ENCODE results near the gene CNGB1. TPM values are rescaled to one million over a fixed set of nuclear protein-coding genes. Genes with fewer than 3 reads are reported as not detected.

The CNGB1 gene
- polyA plus RNA-seq, 1 donor (not counting 4 experiments of a cell fraction or from before 2014, with no cell fraction given), result 0.08 TPM

GRCh38 chr16:57994361-57994760 lies 23.4 kb upstream of the CNGB1 start:
- FAIRE-seq (no peak), DNase-seq (ENCODE audit: low read depth, low spot score) (no peak)
- Histone ChIP-seq H3K4me1 (ENCODE audit: control insufficient read depth, extremely low read depth, insufficient read depth, low read length) (peaks cover 20% of the 10 kb centered on the region), H3K4me3 (ENCODE audit: control insufficient read depth in 2 of 3, extremely low read depth in 1 of 3, insufficient read depth in 2 of 3, low read depth in 1 of 3, low read length in 3 of 3) (no peak overlapping the region), H3K79me2 (ENCODE audit: control insufficient read depth, insufficient read depth, low read length) (no peaks in the 10 kb centered on the region), H2AFZ (ENCODE audit: control insufficient read depth, low read length) (no peak overlapping the region), H4K20me1 (ENCODE audit: control insufficient read depth, extremely low read depth, insufficient read depth, low read length) (no peaks in the 10 kb centered on the region), H3K36me3 (ENCODE audit: control insufficient read depth in 2 of 2, extremely low read depth in 1 of 2, insufficient read depth in 2 of 2, low read length in 2 of 2) (peaks cover 8 to 20% of the 10 kb centered on the region in 2 experiments), H3K9ac (ENCODE audit: control insufficient read depth, extremely low read depth, insufficient read depth, low read length) (no peak overlapping the region), H3K9me3 (ENCODE audit: control insufficient read depth, low read depth, low read length) (no peaks in the 10 kb centered on the region), H3K4me2 (ENCODE audit: control insufficient read depth, extremely low read depth, insufficient read depth, low read depth, low read length) (no peak overlapping the region), H3K27me3 (ENCODE audit: control insufficient read depth, extremely low read depth, insufficient read depth, low read length) (no peaks in the 10 kb centered on the region), H3K9me1 (ENCODE audit: control insufficient read depth, extremely low read depth, insufficient read depth, low read length) (peaks cover 2% of the 10 kb centered on the region), H3K27ac (ENCODE audit: control insufficient read depth, insufficient read depth, low read length) (no peak overlapping the region)
- TF ChIP-seq, protein P1, sequence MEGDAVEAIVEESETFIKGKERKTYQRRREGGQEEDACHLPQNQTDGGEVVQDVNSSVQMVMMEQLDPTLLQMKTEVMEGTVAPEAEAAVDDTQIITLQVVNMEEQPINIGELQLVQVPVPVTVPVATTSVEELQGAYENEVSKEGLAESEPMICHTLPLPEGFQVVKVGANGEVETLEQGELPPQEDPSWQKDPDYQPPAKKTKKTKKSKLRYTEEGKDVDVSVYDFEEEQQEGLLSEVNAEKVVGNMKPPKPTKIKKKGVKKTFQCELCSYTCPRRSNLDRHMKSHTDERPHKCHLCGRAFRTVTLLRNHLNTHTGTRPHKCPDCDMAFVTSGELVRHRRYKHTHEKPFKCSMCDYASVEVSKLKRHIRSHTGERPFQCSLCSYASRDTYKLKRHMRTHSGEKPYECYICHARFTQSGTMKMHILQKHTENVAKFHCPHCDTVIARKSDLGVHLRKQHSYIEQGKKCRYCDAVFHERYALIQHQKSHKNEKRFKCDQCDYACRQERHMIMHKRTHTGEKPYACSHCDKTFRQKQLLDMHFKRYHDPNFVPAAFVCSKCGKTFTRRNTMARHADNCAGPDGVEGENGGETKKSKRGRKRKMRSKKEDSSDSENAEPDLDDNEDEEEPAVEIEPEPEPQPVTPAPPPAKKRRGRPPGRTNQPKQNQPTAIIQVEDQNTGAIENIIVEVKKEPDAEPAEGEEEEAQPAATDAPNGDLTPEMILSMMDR (optimal IDR thresholded peaks at IDR 0.05 in 1 of 3, IDR thresholded peaks at IDR 0.05 in 1 of 3, conservative IDR thresholded peaks at IDR 0.05 in 1 of 3; ENCODE audit: extremely low read depth in 1 of 3, insufficient read depth in 2 of 3, low read length in 3 of 3), result no peak
- TF ChIP-seq EZH2 (IDR thresholded peaks at IDR 0.05; ENCODE audit: low read length), result no peak
- dilution Hi-C loops (cut with MboI; ENCODE audit: extremely low pct_ligation_motif_present, low sequenced_read_pairs), result no loop called here

DNA sequence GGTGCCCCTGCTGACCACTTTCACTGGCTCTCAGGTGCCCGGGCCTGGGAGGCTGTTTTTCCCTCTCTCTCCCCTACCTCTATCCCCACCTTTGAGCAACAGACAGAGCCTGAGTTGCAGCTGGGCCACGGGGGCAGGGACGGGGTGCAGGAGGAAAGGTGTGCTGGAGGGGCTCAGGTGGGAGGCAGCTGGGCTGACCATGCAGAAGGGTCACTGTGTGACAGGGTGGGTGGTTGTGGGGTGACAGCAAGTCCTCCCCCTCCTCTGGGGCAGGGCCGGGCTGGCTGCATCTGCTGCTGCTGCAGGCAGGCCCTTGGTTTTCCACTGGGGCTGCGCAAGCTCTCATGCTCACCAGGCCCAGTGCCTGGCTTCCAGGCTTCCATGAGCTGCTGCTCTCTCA lies 23.0 kb upstream of the CNGB1 start:
- no peaks in the 10 kb centered on the region for H3K9me3 ChIP-seq (ENCODE audit: control insufficient read depth, low read depth, low read length)
- H3K27ac ChIP-seq (ENCODE audit: control insufficient read depth, insufficient read depth, low read length), result no peak overlapping the region
- no peaks in the 10 kb centered on the region for H3K27me3 ChIP-seq (ENCODE audit: control insufficient read depth, extremely low read depth, insufficient read depth, low read length)
- H3K79me2 ChIP-seq (ENCODE audit: control insufficient read depth, insufficient read depth, low read length), result no peaks in the 10 kb centered on the region
- H3K9ac ChIP-seq (ENCODE audit: control insufficient read depth, extremely low read depth, insufficient read depth, low read length), result no peak overlapping the region
- FAIRE-seq (no peak), DNase-seq (ENCODE audit: low read depth, low spot score) (no peak)
- no peak overlapping the region for H3K4me2 ChIP-seq (ENCODE audit: control insufficient read depth, extremely low read depth, insufficient read depth, low read depth, low read length)
- TF ChIP-seq, protein P1 (optimal IDR thresholded peaks at IDR 0.05 in 1 of 3, IDR thresholded peaks at IDR 0.05 in 1 of 3, conservative IDR thresholded peaks at IDR 0.05 in 1 of 3; ENCODE audit: extremely low read depth in 1 of 3, insufficient read depth in 2 of 3, low read length in 3 of 3), result no peak
- TF ChIP-seq EZH2 (IDR thresholded peaks at IDR 0.05; ENCODE audit: low read length), result no peak
- no peak overlapping the region for H3K4me3 ChIP-seq (ENCODE audit: control insufficient read depth in 2 of 3, extremely low read depth in 1 of 3, insufficient read depth in 2 of 3, low read depth in 1 of 3, low read length in 3 of 3)
- H2AFZ ChIP-seq (ENCODE audit: control insufficient read depth, low read length), result no peak overlapping the region
- peaks cover 2% of the 10 kb centered on the region for H3K9me1 ChIP-seq (ENCODE audit: control insufficient read depth, extremely low read depth, insufficient read depth, low read length)
- H3K36me3 ChIP-seq (ENCODE audit: control insufficient read depth in 2 of 2, extremely low read depth in 1 of 2, insufficient read depth in 2 of 2, low read length in 2 of 2), result peaks cover 8 to 20% of the 10 kb centered on the region in 2 experiments
- H3K4me1 ChIP-seq (ENCODE audit: control insufficient read depth, extremely low read depth, insufficient read depth, low read length), result peaks cover 19% of the 10 kb centered on the region
- H4K20me1 ChIP-seq (ENCODE audit: control insufficient read depth, extremely low read depth, insufficient read depth, low read length), result no peaks in the 10 kb centered on the region
- dilution Hi-C loops (cut with MboI; ENCODE audit: extremely low pct_ligation_motif_present, low sequenced_read_pairs), result no loop called here

Data from keratinocyte (primary cell).